ENCODE measurements around the gene PLA2G12B.
"Not testable (repeated sequence)": the region's sequence is repeated elsewhere in the genome, so short reads cannot be mapped to it uniquely, and the experiment has no call there.

Gene PLA2G12B, protein sequence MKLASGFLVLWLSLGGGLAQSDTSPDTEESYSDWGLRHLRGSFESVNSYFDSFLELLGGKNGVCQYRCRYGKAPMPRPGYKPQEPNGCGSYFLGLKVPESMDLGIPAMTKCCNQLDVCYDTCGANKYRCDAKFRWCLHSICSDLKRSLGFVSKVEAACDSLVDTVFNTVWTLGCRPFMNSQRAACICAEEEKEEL

DNA sequence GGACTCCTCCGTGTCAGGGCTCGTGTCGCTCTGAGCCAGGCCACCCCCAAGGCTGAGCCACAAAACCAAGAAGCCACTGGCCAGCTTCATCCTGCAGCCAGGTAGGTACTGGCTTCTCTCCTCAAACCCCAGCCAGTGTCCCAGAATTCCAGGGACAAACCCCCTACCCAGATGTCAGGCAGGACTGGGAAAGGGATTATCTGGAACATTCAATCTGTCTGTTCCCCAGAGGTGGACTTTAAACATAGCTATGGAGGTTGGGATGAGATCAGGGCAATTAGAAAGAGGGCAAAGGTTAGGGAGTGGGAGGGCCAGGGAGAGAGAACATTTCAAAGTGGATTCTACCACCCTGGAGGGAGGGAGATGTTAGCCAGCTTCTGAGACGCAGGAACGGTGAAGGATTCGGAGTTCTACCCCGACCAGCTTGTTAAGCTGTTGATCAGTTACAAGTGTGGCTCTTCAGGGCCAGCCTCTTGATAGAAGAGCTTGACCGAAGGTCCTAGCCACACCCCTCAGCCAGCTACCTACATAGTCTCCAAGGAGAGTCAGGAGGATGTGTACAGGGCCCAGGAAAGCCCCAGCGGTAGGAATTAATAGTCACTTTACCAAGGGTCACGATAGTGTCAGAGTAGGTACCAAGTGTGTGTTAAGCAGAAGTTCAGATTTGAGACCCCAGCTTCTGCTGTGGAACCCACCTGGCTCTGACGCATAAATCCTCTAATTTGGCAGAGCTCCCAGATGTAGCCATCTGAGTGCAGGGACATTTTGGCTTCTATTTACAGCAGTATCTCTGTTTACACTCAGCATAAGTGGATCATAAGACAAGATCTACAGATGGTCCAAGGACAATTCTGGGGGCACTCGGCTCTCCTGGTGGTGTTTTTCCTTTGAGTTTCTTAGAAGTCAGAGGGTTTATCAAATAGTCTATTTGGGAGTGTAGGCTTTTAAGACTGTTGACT is at the start of gene PLA2G12B:
TSS of gene PLA2G12B (minus strand) at position 211 of the 959 bp plus-strand sequence. CDS start at position 90, 121 bp downstream.
- DNase-seq (ENCODE audit: insufficient read length, low spot score) (no peak), FAIRE-seq (no peak)

DNA sequence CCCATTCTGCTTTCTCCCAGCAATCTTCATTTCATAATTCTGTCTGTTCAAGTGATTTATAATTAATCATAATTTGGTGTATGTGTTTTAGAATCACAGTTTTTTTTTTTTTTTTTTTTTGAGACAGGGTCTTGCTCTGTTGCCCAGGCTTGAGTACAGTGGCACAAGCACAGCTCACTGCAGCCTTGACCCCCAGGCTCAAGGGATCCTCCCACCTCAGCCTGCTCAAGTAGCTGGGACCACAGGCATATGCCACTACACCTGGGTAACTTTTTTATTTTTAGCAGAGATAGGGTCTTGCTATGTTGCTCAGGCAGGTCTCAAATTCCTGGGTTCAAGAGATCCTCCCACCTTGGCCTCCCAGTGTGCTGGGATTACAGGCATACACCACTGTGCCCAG is 49.2 kb upstream of the PLA2G12B start:
- FAIRE-seq (no peak), DNase-seq (ENCODE audit: insufficient read length, low spot score) (no peak)

DNA sequence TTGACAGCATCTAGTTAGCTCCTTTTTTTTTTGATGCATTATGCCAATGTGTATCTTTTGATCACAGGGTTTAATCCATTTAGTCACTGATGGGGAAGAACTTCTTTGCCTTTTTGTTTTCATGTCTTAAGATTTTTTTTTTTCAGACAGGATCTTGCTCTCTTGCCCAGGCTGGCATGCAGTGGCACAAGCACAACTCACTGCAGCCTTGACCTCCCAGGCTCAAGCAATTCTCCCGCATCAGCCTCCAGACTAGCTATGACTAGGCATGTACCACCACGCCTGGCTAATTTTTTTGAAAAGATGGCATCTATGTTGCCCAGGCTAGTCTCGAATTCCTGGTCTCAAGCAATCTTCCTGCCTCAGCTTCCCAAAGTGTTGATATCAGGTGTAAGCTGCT is 46.4 kb upstream of the PLA2G12B start:
- no peak for FAIRE-seq
- no peak for DNase-seq (ENCODE audit: insufficient read length, low spot score)

DNA sequence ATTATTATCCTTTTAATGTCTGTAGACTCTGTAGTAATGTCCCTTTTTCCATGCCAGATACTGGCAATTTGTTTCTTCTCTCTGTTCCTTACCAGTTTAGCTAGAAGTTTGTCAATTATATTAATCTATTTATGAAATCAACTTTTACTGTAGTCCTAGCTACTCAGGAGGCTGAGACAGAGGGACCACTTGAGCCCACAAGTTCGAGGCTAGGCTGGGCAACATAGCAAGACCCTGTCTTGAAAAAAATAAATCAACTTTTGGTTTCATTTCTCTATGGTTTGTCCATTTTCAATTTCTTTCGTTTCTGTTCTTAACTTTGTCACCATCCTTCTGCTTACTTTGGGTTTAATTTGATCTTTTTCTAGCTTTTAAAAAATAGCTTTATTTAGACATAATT is 42.5 kb upstream of the PLA2G12B start:
- no peak for DNase-seq (ENCODE audit: insufficient read length, low spot score)
- FAIRE-seq = no peak

DNA sequence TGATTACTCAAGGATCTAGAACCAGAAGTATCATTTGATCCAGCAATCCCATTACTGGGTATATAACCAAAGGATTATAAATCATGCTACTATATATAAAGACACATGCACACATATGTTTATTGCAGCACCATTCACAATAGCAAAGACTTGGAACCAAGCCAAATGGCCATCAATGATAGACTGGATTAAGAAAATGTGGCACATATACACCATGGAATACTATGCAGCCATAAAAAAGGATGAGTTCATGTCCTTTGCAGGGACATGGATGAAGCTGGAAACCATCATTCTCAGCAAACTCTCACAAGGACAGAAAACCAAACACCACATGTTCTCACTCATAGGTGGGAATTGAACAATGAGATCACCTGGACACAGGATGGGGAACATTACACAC is 40.9 kb upstream of the PLA2G12B start:
- not testable (repeated sequence) for DNase-seq (ENCODE audit: insufficient read length, low spot score); FAIRE-seq

DNA sequence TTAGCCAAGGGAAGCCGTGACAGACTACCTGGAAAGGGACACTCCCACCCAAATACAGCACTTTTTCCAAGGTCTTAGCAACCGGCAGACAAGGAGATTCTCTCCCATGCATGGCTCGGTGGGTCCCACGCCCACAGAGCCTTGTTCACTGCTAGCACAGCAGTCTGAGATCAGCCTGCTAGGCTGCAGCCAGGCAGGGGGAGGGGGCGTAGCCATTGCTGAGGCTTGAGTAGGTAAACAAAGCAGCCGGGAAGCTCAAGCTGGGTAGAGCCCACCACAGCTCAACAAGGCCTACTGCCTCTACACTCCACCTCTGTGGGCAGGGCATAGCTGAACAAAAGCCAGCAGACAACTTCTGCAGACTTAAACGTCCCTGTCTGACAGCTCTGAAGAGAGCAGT is 35.2 kb upstream of the PLA2G12B start:
- not testable (repeated sequence) for DNase-seq (ENCODE audit: insufficient read length, low spot score); FAIRE-seq

DNA sequence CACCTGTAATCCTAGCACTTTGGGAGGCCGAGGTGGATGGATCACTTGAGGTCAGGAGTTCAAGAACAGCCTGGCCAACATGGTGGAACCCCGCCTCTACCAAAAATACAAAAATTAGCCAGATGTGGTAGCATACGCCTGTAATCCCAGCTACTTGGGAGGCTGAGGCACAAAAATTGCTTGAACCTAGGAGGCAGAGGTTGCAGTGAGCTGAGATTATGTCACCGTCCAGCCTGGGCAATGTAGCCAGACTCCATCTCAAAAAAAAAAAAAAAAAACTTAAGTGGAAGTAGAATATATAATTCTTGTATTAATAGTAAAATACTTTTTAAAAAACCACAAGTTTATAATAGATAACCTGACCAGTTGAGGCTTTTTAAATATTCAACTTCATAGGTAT is 30.0 kb upstream of the PLA2G12B start:
- FAIRE-seq; DNase-seq (ENCODE audit: insufficient read length, low spot score): not testable (repeated sequence)

DNA sequence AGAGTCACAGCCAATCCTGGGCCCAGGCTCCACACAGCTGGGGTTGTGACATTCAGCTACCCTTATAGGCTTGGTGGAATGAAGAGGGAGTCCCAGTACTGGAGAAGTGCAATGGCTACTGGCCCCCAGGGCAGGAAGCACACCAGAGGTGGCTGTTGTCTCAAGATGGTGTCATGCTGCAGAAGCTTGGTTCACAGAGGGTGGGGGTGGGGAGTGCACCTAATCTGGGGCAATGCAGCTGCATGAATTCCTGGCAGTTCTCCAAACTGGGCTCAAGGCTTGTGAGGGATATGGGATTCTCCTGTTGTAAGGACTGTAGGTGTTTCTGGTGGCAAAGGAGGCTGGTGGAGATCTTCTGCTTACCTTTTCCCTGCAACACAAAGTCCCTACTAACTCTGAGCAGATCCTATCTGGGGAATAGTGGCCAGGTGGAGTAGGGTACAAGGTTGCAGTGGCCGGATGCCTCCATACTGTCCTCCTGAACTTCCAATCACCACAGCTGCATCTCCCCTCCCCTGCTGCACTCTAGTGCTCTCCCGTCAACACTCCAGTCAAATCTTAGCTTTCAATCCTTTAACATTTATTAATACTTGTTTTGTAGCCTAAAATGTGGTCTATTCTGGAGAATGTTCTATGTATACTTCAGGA is 27.4 kb upstream of the PLA2G12B start:
- no peak for DNase-seq (ENCODE audit: insufficient read length, low spot score)
- no peak for FAIRE-seq

DNA sequence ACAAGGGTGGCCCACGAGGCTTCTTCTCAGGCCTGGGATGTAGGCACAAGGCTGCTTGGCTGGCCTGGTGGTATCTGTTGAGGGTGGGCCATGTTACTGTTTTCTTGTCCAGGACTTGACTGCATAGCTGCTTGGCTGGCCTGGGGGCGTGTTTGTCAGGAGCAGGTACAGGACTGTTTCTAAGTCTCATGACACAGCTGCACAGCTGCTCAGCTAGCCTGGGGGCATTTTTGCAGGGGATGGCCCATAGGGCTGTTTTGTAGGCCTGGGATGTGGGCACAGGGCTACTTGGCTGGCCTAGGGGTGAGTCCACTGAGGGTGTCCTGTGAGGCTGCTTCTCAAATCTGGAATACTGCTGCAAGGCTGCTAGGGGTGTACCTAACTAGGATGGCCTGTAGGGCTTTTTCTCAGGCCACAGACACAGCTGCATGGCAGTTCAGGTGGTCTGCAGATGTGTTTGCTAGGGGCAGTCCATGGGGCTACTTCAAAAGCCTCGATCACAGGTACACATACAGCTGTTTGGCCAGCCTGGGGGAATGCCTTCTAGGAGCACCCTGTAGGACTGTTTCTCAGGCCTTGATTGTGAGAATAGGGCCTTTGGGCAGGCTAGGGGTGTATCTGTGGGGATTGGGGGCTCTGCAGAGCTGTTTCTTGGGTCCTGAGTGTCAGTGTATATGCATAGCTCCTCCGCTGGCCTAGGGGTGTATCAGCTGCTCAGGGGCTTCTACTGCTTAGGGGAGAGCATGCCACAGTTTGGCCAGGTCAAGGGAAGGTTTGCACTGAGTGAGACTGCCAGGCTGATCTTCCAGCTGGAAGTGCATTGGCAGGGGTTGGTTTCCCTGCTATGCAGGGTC is 26.6 kb upstream of the PLA2G12B start:
- FAIRE-seq (no peak), DNase-seq (ENCODE audit: insufficient read length, low spot score) (no peak)

DNA sequence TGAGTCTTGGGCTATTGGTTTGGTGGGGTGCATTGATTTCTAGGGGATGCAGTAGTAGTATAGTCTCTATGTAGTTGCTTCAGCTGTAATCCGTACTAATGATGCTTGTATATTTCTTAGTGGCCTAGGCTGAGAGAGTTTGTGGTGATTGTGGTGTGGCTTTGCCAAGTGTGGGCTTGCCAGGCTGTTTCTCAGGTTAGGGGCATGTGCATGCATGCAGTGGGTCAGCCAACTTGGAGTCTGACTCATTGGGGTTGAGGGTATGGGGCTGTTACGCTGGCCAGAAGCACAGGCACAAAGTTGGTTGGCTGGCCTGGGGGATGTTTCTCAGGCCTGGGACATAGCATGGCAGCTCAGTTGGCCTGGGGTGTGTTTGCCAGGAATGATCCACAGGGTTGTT is 25.7 kb upstream of the PLA2G12B start:
- DNase-seq (ENCODE audit: insufficient read length, low spot score) = no peak
- FAIRE-seq = no peak

DNA sequence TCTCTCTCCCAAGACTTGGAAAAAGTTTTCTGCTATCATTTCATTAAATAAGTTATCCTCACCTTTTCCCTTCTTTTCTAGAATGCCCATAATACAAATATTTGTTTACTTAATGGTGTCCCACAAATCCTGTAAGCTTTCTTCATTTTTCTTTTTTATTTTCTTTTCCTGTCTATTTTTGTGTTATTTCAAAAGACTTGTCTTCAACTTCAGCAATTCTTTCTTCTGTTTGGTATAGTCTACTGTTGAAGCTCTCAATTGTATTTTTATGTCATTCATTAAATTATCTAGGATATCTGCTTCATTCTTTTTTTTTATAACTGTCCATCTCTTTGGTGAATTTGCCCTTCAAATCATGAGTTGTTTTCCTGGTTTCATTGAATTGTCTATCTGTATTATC is 25.1 kb upstream of the PLA2G12B start:
- FAIRE-seq (no peak), DNase-seq (ENCODE audit: insufficient read length, low spot score) (no peak)

DNA sequence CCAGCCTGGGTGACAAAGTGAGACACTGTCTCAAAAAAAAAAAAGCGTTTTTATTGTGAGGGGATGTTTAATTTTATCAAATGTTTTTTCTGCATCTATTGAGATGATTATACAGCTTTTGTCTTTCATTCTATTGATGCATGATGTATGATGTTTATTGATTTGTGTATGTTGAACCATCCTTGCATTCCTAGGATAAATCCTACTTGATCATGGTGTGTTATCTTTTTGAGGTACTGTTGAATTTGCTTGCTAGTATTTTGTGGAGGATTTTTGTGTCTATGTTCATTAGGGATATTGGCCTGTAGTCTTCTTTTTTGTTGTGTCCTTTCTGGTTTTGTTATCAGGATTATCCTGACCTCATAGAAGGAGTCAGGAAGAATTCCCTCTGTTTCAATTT is 22.3 kb upstream of the PLA2G12B start:
- peak; percentile 63 for FAIRE-seq

DNA sequence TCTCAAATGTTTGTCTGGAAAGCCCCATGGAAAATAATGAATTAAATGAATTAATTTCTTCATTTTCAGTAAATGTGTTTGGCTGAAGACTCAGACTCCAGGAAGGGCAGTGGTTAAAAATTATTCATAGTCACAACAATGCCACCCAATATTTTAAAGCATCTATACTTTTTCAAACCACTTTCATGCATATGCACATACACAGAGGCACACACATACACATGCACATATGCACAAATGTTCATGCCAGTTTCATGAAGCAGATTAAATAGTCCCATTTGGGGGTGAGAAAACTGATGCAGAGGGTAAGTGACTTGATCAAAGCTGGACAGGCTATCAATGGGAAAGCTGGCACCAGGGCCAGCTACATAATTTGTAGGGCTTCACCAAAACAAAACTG is 1.4 kb upstream of the PLA2G12B start:
- no peak for FAIRE-seq

More for the DNA sequence above, 22.3 kb upstream of the PLA2G12B start:
- DNase-seq (ENCODE audit: insufficient read length, low spot score) = no peak

DNA sequence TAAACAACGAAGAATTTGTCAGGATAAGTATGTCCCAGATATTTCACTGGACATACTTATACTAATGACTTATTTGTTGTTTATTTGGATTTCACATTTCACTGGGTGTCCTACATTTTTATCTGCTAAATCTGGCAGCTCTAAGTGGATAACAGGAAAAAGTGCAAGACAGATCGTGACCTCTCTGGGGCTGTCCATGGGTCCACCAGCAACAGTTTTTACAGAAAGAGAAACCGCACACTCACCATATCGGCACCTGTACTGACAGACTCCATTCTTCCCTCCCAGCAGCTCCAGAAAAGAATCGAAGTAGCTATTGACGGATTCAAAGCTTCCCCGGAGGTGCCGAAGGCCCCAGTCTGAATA is 393 bp downstream of the PLA2G12B start:
- FAIRE-seq (no peak), DNase-seq (ENCODE audit: insufficient read length, low spot score) (no peak)

More for the DNA sequence above, 1.4 kb upstream of the PLA2G12B start:
- DNase-seq (ENCODE audit: insufficient read length, low spot score) = no peak

DNA sequence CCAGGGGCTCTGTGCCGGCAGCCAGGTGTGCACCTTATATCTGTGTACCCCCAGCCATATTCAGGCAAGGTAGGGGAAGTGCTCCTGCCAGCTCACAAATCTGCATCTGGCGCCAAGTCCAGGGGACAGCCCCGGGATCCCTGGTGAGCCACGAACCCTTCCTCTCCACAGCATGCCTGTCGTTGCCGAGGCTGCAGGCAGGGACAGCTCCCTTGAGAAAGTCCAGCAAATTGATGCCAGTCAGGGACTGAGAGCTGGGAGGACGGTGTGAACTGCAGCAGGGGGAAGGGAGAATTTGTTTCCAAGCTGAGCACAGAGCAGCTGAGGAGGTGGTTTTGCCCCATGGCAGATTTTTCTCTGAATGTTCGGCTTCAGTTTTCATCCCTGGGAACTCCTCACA is 919 bp downstream of the PLA2G12B start:
- FAIRE-seq = no peak
- no peak for DNase-seq (ENCODE audit: insufficient read length, low spot score)

DNA sequence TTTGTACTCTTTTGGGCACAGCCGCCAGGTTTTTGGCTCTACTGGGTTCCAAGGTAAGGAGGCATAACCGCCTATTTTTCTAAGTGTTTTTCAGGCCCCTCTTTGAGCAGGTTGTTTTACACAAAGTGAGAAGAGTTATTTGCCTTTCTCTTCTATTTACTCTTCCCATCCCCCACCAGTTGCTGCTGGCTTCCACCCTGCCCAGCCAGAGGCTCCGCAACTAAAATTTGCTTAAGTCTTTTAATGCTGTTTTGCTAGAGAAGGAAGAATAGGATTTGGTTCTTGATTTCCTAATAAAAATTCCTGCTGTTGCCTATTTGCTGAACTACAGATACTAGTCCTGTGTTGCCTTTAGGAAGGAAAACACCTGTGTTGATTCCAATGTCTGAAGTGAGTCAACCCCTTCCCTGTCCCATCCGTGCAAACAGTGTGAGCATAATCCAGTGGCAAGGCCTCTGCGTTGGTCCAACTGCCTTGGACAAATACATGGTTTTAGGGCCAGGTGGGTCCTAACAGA is 1.9 kb downstream of the PLA2G12B start:
- no peak for DNase-seq (ENCODE audit: insufficient read length, low spot score)
- no peak for FAIRE-seq

DNA sequence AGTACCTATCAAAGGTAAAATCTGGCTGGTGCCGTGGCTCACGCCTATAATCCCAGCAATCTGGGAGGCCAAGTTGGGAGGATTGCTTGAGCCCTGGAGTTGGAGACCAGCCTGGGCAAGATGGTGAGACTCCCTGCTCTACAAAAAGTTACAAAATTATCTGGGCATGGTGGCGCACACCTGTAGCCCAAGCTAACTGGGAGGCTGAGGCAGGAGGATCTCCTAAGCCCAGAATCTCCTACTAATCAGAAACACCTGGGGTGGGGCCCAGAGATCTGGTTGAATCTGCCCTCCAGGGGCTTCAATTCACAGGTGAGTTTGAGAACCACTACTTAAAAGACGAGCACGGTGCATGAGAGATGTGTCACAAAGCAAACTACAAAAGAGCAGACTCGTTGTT is 2.4 kb downstream of the PLA2G12B start:
- FAIRE-seq (no peak), DNase-seq (ENCODE audit: insufficient read length, low spot score) (no peak)

DNA sequence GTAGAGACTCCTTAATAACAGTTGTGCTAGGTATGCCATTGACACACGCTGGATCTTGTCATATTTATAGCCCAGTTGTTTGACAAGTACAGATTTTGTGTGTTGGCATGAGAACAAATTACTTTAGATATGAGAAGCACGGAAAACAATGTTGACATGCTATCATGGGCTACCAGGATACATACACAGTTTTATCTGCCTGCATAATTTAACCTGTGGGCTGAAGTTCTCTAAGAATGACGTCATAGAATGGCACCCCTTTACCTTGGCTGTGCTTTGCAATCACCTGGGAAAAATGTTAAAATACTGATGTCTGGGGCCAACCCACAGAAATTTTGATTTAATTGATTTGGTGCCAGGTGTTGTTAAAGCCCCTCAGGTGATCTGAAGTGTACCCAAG is 2.8 kb downstream of the PLA2G12B start:
- DNase-seq (ENCODE audit: insufficient read length, low spot score) (no peak), FAIRE-seq (no peak)

DNA sequence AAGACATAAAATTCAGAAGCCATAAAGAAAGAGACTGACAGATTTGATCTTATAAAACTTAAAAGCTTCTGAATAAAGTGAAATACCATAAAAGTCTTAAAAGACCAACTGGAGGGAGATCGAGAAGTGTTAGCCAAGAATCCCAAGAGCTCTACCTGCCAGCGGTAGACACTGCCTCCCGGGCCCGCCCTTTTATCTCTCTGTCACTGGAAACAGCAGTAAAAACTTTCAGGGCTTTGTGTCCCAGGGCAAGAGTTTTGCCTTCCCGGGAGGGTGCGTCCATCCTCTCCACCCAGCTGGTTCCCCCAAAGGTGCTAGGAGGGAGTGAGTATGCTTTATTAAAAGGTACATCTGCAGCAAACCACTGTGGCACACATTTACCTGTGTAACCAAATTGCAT is 5.8 kb downstream of the PLA2G12B start:
- DNase-seq (ENCODE audit: insufficient read length, low spot score) = no peak
- FAIRE-seq = no peak

DNA sequence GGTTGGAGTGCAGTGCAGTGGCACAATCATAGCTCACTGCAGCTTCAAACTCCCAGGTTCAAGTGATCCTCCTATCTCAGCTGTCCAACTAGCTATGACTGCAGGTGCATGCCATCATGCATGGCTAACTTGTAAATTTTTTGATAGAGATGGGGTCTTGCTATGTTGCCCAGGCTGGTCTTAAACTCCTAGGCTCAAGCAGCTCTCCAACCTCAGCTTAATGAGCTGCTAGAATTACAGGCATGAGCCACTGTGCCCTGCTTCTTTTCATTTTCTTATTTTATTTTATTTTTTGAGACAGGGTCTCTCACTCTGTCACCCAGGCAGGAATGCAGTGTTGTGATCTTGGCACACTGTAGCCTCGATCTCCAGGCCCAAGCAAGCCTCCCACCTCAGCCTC is 7.6 kb downstream of the PLA2G12B start:
- no peak for FAIRE-seq
- no peak for DNase-seq (ENCODE audit: insufficient read length, low spot score)
